OCI-LY7 (cell line): Measurements from ENCODE around the gene SH3YL1.

Experiments
- CTCF ChIP-seq: fragments of 200-600 bp; sonication (generic); conservative IDR thresholded peaks from 2 replicates; pipeline ENCODE4 v1.5.1; 2014; ENCODE audit warnings: mild to moderate bottlenecking, antibody characterized with exemption, low read length, moderate library complexity, mixed read lengths
- EZH2phosphoT487 ChIP-seq: fragments of 200-600 bp; sonication (generic); IDR thresholded peaks from 2 replicates; pipeline ENCODE4 v1.6.1; 2018; ENCODE audit warnings: low read depth, borderline replicate concordance, mild to moderate bottlenecking, mixed run types, antibody characterized with exemption, low read length, moderate library complexity, mixed read lengths

GRCh38 chr2:274503-274902 lies 10.7 kb upstream of the SH3YL1 start:
- TF ChIP-seq CTCF (peak; percentile 56; the same call in 1 of the 2 replicates), EZH2phosphoT487 (no peak)
